Skeletal muscle tissue (tissue), 4 donors: ENCODE measurements around the gene PRDM16. TPM values are rescaled to one million over a fixed set of nuclear protein-coding genes. Genes with fewer than 3 reads are reported as not detected.
"Not testable (repeated sequence)": the region's sequence is repeated elsewhere in the genome, so short reads cannot be mapped to it uniquely, and the experiment has no call there.

Experiments used
- H3K27ac ChIP-seq: one replicate; pipeline ENCODE4 v1.7.0; 2013; ENCODE audit warnings: mild to moderate bottlenecking, low read depth, low read length, inconsistent platforms
- H3K27me3 ChIP-seq, 3 donors: one replicate each; pipeline ENCODE4 v1.7.0; 2013; ENCODE audit warnings: low read length in 3 of 3; ENCODE audit not compliant: control insufficient read depth in 3 of 3, insufficient read depth in 3 of 3
- H3K36me3 ChIP-seq, 3 donors: one replicate each; pipeline ENCODE4 v1.7.0; 2013; ENCODE audit warnings: low read length in 3 of 3; ENCODE audit not compliant: control insufficient read depth in 3 of 3, insufficient read depth in 3 of 3
- H3K4me1 ChIP-seq, 3 donors: one replicate each; pipeline ENCODE4 v1.7.0; 2013; ENCODE audit warnings: low read length in 3 of 3, mild to moderate bottlenecking in 3 of 3; ENCODE audit not compliant: control insufficient read depth in 3 of 3, insufficient read depth in 3 of 3
- H3K4me3 ChIP-seq, 3 donors: one replicate each; pipeline ENCODE4 v1.7.0; 2013; ENCODE audit warnings: low read length in 3 of 3
- H3K9ac ChIP-seq, 3 donors: one replicate each; pipeline ENCODE4 v1.7.0; 2013; ENCODE audit warnings: low read length in 3 of 3, mild to moderate bottlenecking in 3 of 3, moderate library complexity in 2 of 3, low read depth in 1 of 3
- H3K9me3 ChIP-seq, 3 donors: one replicate each; pipeline ENCODE4 v1.7.0; 2013; ENCODE audit warnings: low read length in 3 of 3; ENCODE audit not compliant: control insufficient read depth in 3 of 3
- total RNA-seq: library from RNA; depleted of rRNA; stranded (reverse); fragments of >200 nt; gene quantifications from one replicate; pipeline ENCODE4 v1.2.3, GENCODE V29; 2014
- donor health status: Osteomylitis.

Gene PRDM16
- total RNA-seq, 1 donor from 2014 or later: 4.7 TPM

DNA sequence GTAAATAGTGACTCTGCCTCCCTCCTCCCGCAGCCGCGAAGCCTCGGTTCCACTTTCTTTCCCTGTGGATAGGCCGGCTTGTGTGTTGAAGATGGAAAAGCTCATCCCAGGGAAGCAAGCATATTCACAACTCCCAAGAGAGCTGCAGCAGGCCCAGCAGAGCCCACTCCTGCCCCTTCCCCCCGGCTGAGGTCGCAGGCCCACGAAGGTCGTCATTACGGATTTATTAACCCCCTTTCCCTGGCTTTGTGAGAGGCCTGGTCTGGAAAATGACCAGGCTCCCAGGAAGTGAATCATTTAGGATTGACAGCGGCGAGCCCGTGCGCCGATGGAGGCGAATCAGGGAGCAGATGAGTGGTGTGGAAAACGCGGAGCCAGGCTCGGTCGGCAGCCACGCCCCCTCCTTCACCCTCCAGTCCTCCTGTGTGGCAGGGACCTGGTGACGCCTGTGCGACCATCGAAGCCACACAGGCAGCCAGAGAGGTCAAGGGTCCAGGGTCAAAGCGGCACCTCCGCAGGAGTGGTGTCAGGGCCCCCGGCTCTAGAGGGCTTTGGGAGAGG lies 93.4 kb downstream of the PRDM16 start:
- Histone ChIP-seq H3K9ac (no peak overlapping the region), H3K4me1 (no peaks in the 10 kb centered on the region), H3K27me3 (peaks cover 0 to 23% (median 14%) of the 10 kb centered on the region in 3 donors)

DNA sequence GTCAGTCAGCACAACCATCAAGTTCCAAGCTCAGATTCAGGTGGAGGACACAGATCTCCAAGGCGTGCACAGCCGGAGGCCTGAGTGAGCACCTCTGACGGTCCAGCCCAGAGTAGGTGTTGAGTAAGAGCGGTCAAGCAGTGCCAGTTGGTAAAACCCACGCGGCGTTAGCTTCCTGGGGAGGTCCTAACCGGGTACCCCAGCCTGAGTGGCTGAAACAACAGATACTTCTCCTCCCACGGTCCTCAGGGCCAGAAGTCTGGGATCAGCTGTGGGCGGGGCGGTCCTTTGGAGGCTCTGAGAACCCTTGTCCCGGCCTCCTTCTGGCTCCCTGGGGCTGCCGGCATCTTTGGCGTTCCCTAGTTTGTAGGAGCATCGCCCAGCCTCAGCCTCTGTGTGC lies 94.4 kb downstream of the PRDM16 start:
- Histone ChIP-seq H3K4me1 (no peaks in the 10 kb centered on the region), H3K4me3 (no peak overlapping the region), H3K9me3 (no peaks in the 10 kb centered on the region), H3K27ac (no peak overlapping the region), H3K36me3 (no peaks in the 10 kb centered on the region), H3K9ac (no peak overlapping the region), H3K27me3 (peaks cover 0 to 23% (median 14%) of the 10 kb centered on the region in 3 donors)

More for the DNA sequence above, 93.4 kb downstream of the PRDM16 start:
- Histone ChIP-seq H3K27ac (no peak overlapping the region), H3K36me3 (no peaks in the 10 kb centered on the region), H3K4me3 (no peak overlapping the region), H3K9me3 (no peaks in the 10 kb centered on the region)

DNA sequence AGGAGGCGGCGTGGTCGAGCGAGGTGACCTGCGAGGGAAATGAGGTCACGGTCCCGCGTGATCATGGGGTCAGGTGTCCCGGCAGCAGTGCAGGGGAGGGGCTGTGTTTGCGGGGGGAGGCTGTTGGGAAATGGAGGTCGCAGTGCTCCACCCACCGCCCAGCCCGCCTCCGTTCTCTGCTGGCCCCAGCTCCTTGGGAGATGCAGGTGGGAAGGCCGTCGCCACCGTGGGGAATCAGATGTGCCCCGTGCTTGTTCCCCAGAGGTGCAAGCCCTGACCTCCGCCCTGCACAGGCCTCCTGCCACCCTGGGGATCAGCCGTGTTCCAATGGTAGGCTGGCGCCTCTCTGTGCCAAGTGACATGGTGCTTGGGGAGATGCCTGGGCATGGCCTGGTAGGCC lies 95.7 kb downstream of the PRDM16 start:
- H3K9me3 ChIP-seq: no peaks in the 10 kb centered on the region
- no peak overlapping the region for H3K9ac ChIP-seq
- no peaks in the 10 kb centered on the region for H3K36me3 ChIP-seq
- peaks cover 0 to 21% (median 14%) of the 10 kb centered on the region in 3 donors for H3K27me3 ChIP-seq
- H3K4me3 ChIP-seq: no peak overlapping the region
- no peaks in the 10 kb centered on the region for H3K4me1 ChIP-seq
- H3K27ac ChIP-seq: no peak overlapping the region

DNA sequence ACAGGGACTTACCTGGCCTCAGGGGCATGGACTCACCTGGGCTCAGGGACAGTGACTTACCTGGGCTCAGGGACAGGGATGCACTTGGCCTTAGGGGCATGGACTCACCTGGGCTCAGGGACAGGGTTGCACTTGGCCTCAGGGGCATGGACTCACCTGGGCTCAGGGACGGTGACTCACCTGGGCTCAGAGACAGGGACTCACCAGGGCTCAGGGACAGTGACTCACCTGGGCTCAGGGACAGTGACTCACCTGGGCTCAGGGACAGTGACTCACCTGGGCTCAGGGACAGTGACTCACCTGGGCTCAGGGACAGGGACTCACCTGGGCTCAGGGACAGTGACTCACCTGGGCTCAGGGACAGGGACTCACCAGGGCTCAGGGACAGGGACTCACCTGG lies 96.2 kb downstream of the PRDM16 start:
- not testable (repeated sequence) for H3K9me3 ChIP-seq, H3K4me1 ChIP-seq, H3K9ac ChIP-seq, H3K36me3 ChIP-seq, H3K4me3 ChIP-seq, H3K27ac ChIP-seq
- H3K27me3 ChIP-seq: peaks cover 0 to 20% (median 13%) of the 10 kb centered on the region in 3 donors

DNA sequence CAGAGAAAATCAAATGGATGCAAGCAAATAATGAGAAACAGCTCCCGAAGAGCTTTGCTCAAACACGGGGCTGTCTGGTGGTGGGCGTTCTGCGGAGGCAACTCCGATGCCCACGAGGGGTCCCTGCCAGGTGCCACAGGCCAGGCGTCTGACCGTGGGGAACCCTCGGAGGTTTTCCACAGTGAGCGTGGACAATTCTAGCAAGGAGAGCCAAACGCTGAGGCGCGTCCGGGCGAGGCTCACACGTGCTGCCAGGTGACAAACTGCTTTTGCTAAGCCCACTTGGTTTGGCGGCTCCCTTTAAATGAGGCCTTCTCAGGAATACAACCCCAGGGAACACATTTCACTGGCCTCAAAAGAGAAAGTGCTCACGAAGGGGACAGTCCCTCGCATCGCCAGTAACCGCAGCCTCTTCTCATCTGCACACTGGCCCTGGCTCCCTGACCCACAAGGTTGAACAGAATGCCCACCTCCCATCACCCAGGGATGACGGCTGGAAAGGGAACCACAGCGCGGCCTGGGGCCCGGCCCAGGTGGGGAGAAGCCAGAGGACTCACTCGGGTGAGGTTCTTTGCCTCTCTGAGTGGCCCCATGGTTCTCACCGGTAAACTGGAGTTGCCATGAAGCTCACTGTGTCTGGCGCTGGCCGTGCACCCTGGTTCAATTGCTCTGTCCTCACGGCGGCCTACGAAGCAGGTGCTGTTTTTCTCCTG lies 97.4 kb downstream of the PRDM16 start:
- H3K27ac ChIP-seq: no peak overlapping the region
- no peak overlapping the region for H3K4me3 ChIP-seq
- H3K27me3 ChIP-seq: peaks cover 0 to 12% (median 2%) of the 10 kb centered on the region in 3 donors
- peaks cover 11 to 13% (median 13%) of the 10 kb centered on the region in 3 donors for H3K4me1 ChIP-seq
- no peaks in the 10 kb centered on the region for H3K36me3 ChIP-seq
- no peaks in the 10 kb centered on the region for H3K9me3 ChIP-seq
- H3K9ac ChIP-seq: no peak overlapping the region

DNA sequence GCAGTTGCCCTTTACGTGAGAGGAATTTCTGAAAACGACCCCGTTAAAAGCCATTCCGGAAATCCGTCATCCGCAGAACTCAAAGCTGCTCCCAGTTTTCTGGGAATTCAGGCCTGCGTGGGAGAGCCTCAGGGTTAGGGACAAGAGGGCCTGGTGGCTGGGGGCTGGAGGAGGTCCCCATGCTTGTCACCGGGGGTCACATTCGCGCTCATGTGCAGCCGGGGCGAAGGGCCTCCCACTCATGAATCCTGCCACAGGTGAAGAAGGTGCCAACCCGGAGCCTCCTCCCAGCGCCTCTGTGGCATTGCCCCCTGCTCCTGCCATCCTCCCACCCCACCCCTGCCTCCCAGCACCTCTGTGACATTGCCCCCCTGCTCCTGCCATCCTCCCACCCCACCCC lies 98.3 kb downstream of the PRDM16 start:
- no peaks in the 10 kb centered on the region for H3K9me3 ChIP-seq
- no peak overlapping the region for H3K9ac ChIP-seq
- H3K27ac ChIP-seq: no peak overlapping the region
- H3K27me3 ChIP-seq: peaks cover 0 to 11% (median 0%) of the 10 kb centered on the region in 3 donors
- H3K36me3 ChIP-seq: no peaks in the 10 kb centered on the region
- peaks cover 15 to 22% (median 20%) of the 10 kb centered on the region in 3 donors for H3K4me1 ChIP-seq
- no peak overlapping the region for H3K4me3 ChIP-seq

DNA sequence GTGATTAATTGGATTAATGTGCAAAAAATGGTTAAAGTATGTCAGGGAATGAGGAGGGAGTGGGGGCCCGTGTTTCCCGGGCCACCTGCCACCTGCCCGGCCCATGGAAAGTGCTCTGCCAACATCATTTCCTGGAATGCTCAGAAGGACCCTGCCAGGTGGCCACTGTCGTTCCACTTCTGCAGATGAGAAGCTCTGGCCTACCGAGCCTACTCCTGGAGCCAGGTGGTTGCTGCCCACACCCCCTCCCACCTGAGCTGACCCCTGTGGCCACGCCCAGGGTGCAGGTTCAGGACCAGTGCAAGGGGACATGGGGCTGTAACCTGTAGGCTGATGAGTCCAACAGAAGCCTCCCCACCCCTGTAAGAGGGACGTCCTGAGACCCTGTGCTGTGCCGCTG lies 99.7 kb downstream of the PRDM16 start:
- H3K4me1 ChIP-seq: peaks cover 15 to 35% (median 22%) of the 10 kb centered on the region in 3 donors
- H3K9ac ChIP-seq: no peak overlapping the region
- H3K9me3 ChIP-seq: no peaks in the 10 kb centered on the region
- no peaks in the 10 kb centered on the region for H3K36me3 ChIP-seq
- peaks cover 0 to 5% (median 0%) of the 10 kb centered on the region in 3 donors for H3K27me3 ChIP-seq
- no peak overlapping the region for H3K27ac ChIP-seq
- no peak overlapping the region for H3K4me3 ChIP-seq

DNA sequence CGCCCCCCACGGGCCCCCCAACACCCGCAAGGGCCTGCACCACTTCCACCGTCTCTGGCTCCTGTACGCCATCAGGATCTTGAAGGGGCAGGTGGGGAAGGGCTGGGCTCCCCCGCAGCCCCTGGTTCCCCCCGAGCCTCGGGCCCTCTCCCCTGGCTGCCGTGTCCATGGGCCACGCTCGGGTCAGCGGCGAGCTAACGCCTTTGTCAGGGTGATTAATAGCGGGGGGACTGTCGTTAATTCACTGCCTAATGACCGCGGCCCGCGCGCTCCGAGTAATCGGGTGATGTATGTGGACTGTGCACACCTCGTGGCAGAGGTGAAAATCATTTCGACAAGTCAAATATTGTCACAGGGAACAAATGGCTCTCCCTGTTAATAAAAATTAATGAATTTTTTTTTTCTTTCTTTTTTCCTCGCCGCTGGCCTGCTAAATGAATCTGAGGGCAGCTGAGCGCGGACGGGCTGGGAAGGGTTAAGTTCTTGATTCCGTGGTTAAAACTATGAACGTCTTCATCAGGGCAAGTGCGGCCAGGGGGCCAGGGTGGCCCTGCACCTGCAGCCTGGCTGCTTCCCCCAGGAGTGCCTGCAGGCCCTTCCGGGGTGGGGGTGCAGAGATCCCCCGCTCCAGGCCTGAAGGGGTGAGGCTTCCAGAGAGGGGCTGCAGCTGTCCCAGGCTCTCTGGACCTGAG lies 100.8 kb downstream of the PRDM16 start:
- peak overlapping the region in 2 of 3 donors; percentile 49 to 80 for H3K4me3 ChIP-seq
- H3K9ac ChIP-seq: peak overlapping the region in 2 of 3 donors; percentile 45 to 97
- H3K9me3 ChIP-seq: no peaks in the 10 kb centered on the region
- no peaks in the 10 kb centered on the region for H3K36me3 ChIP-seq
- H3K27ac ChIP-seq: peak overlapping the region; percentile 96
- H3K4me1 ChIP-seq: peaks cover 24 to 46% (median 34%) of the 10 kb centered on the region in 3 donors
- H3K27me3 ChIP-seq: peaks cover 0 to 5% (median 0%) of the 10 kb centered on the region in 3 donors

DNA sequence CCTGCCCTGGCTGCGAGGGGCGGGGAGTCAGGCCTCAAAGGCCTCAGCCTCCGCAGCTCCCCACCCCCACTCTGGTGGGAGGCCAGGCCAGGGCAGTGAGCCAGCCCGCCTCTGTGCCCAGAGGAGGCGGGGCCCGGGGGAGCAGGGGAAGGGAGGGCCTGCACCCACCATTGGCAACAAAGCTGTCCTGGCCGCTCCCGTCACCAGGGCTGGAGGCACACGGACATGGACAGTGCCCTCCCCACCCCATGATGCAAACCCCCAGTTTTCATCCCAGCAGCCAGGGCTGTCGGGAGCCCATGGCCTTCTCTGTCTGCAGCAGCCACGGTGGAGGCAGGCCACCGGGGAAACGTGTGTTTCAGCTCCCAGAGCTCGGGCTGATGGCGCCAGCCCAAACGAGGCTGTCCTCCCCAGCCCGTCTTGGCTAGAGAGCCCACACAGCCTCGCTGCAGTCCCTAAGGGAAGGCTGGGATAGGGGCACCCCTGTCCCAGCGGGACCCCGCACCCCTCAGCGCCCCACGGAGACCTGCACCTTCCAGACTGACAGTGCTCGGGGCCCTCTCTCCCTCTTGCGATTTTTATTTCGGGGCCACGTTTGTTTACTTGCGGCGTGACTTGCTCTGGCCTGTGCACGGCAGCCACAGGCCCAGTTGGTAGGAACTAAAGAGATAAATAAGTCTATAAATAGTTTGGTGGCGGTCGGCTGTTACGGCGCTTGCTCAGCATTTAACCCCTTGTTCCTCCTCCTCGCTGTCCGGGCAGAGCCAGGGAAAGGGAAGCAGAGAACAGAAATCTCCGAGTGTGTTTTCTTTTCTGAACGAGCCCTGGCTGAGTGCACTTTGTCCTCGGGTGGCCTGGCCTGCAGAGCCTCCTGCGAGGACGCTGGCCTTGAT lies 101.8 kb downstream of the PRDM16 start:
- H3K9me3 ChIP-seq: no peaks in the 10 kb centered on the region
- H3K9ac ChIP-seq: peak overlapping the region; percentile 73 to 97 (median 92)
- no peaks in the 10 kb centered on the region for H3K36me3 ChIP-seq
- H3K27ac ChIP-seq: peak overlapping the region; percentile 96
- peaks cover 0 to 8% (median 3%) of the 10 kb centered on the region in 3 donors for H3K27me3 ChIP-seq
- peak overlapping the region; percentile 54 to 80 (median 79) for H3K4me3 ChIP-seq
- peaks cover 31 to 54% (median 40%) of the 10 kb centered on the region in 3 donors for H3K4me1 ChIP-seq
